ENCODE results near the gene HMG20A.

DNA sequence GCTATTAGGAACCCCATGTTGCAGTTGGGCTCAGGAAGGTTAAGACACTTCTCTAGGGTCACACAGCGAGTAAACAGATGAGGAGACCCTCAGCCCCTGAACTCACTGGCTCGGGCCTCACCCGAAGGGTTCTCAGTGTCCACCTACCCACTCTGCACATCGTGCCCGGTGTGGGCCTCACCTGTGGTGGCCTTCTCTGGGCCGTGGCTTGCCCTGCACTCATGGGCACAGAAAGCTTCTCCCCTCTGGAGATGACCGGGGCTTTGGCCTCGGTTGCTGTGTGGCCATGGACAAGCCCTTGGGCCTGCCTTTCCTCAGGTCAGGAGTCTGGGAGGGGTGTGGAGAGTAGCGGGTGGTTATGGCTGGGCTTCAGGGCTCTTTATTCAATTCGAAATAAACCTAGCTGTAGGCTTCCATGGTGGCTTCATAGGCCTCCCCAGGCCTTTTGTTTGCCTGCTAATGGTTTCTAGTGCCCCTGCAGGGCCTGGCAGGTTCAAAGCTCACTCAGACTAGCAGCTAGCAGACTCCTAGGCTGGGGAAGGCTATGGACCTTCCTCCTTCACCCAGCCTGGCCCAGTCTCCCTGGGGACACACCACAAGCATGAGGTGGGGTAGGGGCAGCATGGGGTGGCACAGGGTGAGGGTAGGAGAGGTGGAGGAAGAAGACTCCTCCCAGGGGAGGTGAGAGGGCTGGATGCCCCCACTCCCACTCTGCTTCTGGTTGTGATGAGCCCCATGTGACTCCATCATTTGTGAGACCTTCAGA, 108.9 kb downstream of the HMG20A start:
- TF ChIP-seq GATA3 (IDR thresholded peaks at IDR 0.05; ENCODE audit: low read depth, low read length) (no peak), GATA2 (IDR thresholded peaks at IDR 0.05; ENCODE audit: low read depth, low read length) (no peak)

All from SH-SY5Y (cell line).